Sigmoid colon (tissue), 7 donors: Measurements from ENCODE around the gene DXO. TPM values are rescaled to one million over a fixed set of nuclear protein-coding genes. Genes with fewer than 3 reads are reported as not detected.
"Not testable (repeated sequence)": the region's sequence is repeated elsewhere in the genome, so short reads cannot be mapped to it uniquely, and the experiment has no call there.

ENCODE experiments used
- DNase-seq: peaks from one replicate; pipeline ENCODE4 v3.0.0-alpha.2; 2019
- H3K27ac ChIP-seq, 4 donors: fragments of 200-600 bp; sonication (generic); one replicate each; pipeline ENCODE4 v1.5.1; 2016 to 2019; ENCODE audit warnings: mild to moderate bottlenecking in 1 of 4
- H3K27me3 ChIP-seq, 3 donors: fragments of 200-600 bp; sonication (generic); one replicate each; pipeline ENCODE4 v1.5.1; 2019; ENCODE audit warnings: mild to moderate bottlenecking in 1 of 3
- H3K36me3 ChIP-seq, 4 donors: fragments of 200-600 bp; sonication (generic); one replicate each; pipeline ENCODE4 v1.5.1; 2016 to 2019
- H3K4me1 ChIP-seq, 4 donors: fragments of 200-600 bp; sonication (generic); one replicate each; pipeline ENCODE4 v1.5.1; 2017 to 2019
- H3K4me3 ChIP-seq, 4 donors: fragments of 200-600 bp; sonication (generic); one replicate each; pipeline ENCODE4 v1.5.1; 2017 to 2019; ENCODE audit warnings: mild to moderate bottlenecking in 2 of 4, moderate library complexity in 1 of 4
- H3K9me3 ChIP-seq, 4 donors: fragments of 200-600 bp in 3 of 4; sonication (generic) in 3 of 4; one replicate each; pipeline versions ENCODE4 v1.5.1 to v1.6.1; 2013 to 2019
- EP300 ChIP-seq, 4 donors: sonication (generic); formaldehyde crosslinking; IDR thresholded peaks; one replicate each; pipeline ENCODE4 v1.6.1; 2017; ENCODE audit warnings: antibody characterized with exemption in 4 of 4
- POLR2A ChIP-seq, 2 donors: fragments of 450-650 bp; IDR thresholded peaks; one replicate each; pipeline ENCODE4 v1.6.1; 2016; ENCODE audit warnings: antibody characterized with exemption in 2 of 2, mild to moderate bottlenecking in 2 of 2, moderate library complexity in 2 of 2
- POLR2AphosphoS5 ChIP-seq, 4 donors: sonication (generic); formaldehyde crosslinking; IDR thresholded peaks; one replicate each; pipeline ENCODE4 v1.6.1; 2017; ENCODE audit warnings: antibody characterized with exemption in 4 of 4
- WGBS, 2 donors: extraction: QIAGEN DNeasy Blood & Tissue Kit; methylation state at CpG; one replicate each; pipeline ENCODE4 v1.1.7; 2013; 5-methylcytosine and 5-hydroxymethylcytosine counted together
- intact Hi-C: fragments of 100-400 bp; cut with DNase I; formaldehyde crosslinking; loops from one replicate; pipeline ENCODE4 v1.15.1; 2023
- polyA plus RNA-seq, 3 donors: library from polyadenylated mRNA; stranded (reverse); fragments of 200-250 nt; gene quantifications; one replicate each; pipeline ENCODE4 v1.2.3, GENCODE V29; 2013
- total RNA-seq, 4 donors: library from RNA; depleted of rRNA; stranded (reverse); fragments of >200 nt; gene quantifications; one replicate each; pipeline ENCODE4 v1.1.0, GENCODE V29; 2016
- TF ChIP-seq, protein P1 (sequence below), 4 experiments: fragments of 450-650 bp in 3 of 4; fragments of 200-600 bp in 1 of 4; IDR thresholded peaks; one replicate each; pipeline ENCODE4 v1.5.1; 2016 to 2019; ENCODE audit warnings: antibody characterized with exemption in 4 of 4, mild to moderate bottlenecking in 3 of 4, moderate library complexity in 2 of 4
- donor health status: healthy with polysubstance abuse.
- donor health status: Bipolar disorder and iron deficiency.
- donor health status: healthy.

The DXO gene
- total RNA-seq = 10 to 100 TPM; 11.4 to 22.7 (median 18.3) TPM
- 10 to 100 TPM in 1 of 3 donors, 1 to 10 TPM in 2; 8.4 to 17.3 (median 9.9) TPM for polyA plus RNA-seq

GRCh38 chr6:31971993-31972708 lies at the start of gene DXO:
Gene DXO (minus strand): TSS chr6:31972138. CDS start chr6:31971675, 463 bp downstream.
- peak; percentile 99 for DNase-seq
- H3K4me1 ChIP-seq = peaks cover 0 to 36% (median 29%) of the 10 kb centered on the region in 4 donors
- TF ChIP-seq POLR2A (IDR thresholded peaks at IDR 0.05) = peak in 1 of 2 donors; percentile 35
- peak; percentile 79 to 90 (median 88) for TF ChIP-seq POLR2AphosphoS5 (IDR thresholded peaks at IDR 0.05)
- TF ChIP-seq, protein P1, sequence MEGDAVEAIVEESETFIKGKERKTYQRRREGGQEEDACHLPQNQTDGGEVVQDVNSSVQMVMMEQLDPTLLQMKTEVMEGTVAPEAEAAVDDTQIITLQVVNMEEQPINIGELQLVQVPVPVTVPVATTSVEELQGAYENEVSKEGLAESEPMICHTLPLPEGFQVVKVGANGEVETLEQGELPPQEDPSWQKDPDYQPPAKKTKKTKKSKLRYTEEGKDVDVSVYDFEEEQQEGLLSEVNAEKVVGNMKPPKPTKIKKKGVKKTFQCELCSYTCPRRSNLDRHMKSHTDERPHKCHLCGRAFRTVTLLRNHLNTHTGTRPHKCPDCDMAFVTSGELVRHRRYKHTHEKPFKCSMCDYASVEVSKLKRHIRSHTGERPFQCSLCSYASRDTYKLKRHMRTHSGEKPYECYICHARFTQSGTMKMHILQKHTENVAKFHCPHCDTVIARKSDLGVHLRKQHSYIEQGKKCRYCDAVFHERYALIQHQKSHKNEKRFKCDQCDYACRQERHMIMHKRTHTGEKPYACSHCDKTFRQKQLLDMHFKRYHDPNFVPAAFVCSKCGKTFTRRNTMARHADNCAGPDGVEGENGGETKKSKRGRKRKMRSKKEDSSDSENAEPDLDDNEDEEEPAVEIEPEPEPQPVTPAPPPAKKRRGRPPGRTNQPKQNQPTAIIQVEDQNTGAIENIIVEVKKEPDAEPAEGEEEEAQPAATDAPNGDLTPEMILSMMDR (IDR thresholded peaks at IDR 0.05) = no peak
- TF ChIP-seq EP300 (IDR thresholded peaks at IDR 0.05) = peak in 2 of 4 donors; percentile 47 to 55
- H3K4me3 ChIP-seq = peak within 1 kb of the TSS; percentile 50 to 81 (median 65)
- H3K36me3 ChIP-seq = peaks cover 0 to 37% (median 22%) of the 10 kb centered on the region in 4 donors
- H3K9me3 ChIP-seq = no peaks in the 10 kb centered on the region
- 0% methylated on average over 62 of the region's 62 CpGs for WGBS, 2 donors
- no peaks in the 10 kb centered on the region for H3K27me3 ChIP-seq
- intact Hi-C loops = loop anchor here (1.0 to 10.0 kb wide), 2 partner anchors 13 to 223 kb away; partner anchors contain the start of genes GPSM3, PBX2 and SKIC2
- H3K27ac ChIP-seq = peak within 1 kb of the TSS; percentile 93 to 96 (median 94)

DNA sequence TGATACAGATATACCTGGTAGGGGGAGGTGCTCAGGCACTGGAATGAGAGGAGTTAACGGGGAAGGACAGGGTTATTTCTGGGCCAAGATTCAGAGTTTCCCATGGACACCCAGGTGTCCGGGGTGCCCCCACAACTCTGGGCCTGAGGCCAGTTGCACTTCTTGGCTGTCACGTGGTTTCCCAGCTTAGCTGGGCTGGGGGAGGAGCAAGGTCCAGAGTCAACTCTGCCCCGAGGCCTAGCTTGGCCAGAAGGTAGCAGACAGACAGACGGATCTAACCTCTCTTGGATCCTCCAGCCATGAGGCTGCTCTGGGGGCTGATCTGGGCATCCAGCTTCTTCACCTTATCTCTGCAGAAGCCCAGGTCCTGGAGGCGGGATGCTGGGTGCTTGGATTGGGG lies 42.6 kb upstream of the DXO start, which contains the start of gene C4B:
Gene C4B, plus strand, starts transcription at position 249 of the 400 bp plus-strand sequence. Its CDS starts 51 bp downstream, at position 300.
- H3K4me1 ChIP-seq, intact Hi-C loops, DNase-seq, H3K36me3 ChIP-seq, H3K27me3 ChIP-seq, H3K4me3 ChIP-seq, H3K27ac ChIP-seq, H3K9me3 ChIP-seq: not testable (repeated sequence)
- WGBS, 2 donors = no CpG with 5 or more reads among the region's 6 CpGs

- H3K4me1 ChIP-seq, intact Hi-C loops, H3K36me3 ChIP-seq, H3K27ac ChIP-seq, H3K9me3 ChIP-seq, DNase-seq, H3K27me3 ChIP-seq, H3K4me3 ChIP-seq: not testable (repeated sequence)
- no CpG with 5 or more reads among the region's 5 CpGs for WGBS, 2 donors
Measured at GRCh38 chr6:32013738-32014137, 41.8 kb upstream of the DXO start.

GRCh38 chr6:32012941-32013617 lies 41.1 kb upstream of the DXO start:
- peak; percentile 58 for DNase-seq
- H3K4me1 ChIP-seq, H3K4me3 ChIP-seq, H3K27me3 ChIP-seq, H3K27ac ChIP-seq, H3K36me3 ChIP-seq, H3K9me3 ChIP-seq, intact Hi-C loops: not testable (repeated sequence)
- 85 to 90% methylated on average over 17 of the region's 17 CpGs for whole genome bisulfite sequencing, 2 donors

DNA sequence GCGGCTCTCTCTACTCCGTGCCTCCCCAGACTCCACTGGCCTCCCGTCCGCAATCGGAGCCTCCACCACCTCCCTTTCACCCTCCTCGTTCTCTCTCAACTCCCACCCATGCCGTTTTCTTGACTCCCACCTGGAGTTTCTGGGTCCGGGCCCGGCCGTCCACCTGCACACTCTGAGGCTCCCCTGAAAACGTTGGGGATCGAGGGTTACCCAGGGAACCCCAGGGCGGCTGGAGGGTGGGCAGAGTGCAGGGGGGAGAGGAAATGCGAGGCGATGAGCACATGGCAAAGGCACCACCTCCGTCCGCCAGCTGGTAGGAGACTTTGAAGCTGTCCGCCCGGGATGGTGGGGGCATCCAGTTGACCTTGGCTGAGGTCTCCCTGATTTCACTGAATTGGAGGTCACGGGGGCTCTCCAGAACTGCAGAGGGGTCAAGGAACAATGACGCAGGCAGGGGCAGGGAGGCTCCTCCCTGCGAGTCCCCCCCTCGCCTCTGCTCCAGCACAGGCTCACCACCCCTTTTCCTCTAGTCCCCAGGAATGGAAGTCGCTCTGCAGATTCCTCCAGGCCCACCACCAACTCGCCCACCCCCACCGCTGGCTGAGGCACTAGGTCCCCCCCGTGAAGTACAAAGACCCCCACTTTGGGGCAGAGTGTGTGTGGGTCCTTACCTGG lies 39.1 kb upstream of the DXO start:
- H3K27me3 ChIP-seq, H3K9me3 ChIP-seq, H3K27ac ChIP-seq, H3K4me1 ChIP-seq, H3K36me3 ChIP-seq, intact Hi-C loops, H3K4me3 ChIP-seq: not testable (repeated sequence)
- WGBS, 2 donors = 70 to 80% methylated on average over 17 to 18 of the region's 27 CpGs
- DNase-seq = peak; percentile 39

DNA sequence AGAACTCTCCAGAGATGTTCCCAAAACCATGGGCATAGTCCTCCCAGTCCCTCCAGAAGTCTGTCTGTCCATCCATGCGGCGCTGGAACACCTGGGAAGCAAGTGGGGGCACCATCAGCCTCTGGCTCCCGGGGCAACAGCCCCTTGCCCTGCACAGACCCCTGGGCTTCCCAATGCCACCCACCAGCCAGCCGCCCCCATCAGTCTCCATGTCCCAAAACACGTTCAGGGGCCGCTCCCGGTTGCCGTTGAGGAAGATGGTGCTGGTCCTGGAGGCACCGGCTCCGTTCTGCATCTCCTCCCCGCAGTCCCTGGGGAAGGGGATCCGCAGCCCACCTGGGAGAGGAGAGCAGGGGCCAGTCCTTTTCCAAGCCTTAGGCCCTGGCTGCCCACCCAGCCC lies 37.6 kb upstream of the DXO start:
- 68 to 72% methylated on average over 5 to 11 of the region's 12 CpGs for WGBS, 2 donors
- intact Hi-C loops, H3K27me3 ChIP-seq, H3K27ac ChIP-seq, H3K4me1 ChIP-seq, H3K9me3 ChIP-seq, DNase-seq, H3K36me3 ChIP-seq, H3K4me3 ChIP-seq: not testable (repeated sequence)

- H3K4me3 ChIP-seq, H3K27ac ChIP-seq, DNase-seq, intact Hi-C loops, H3K4me1 ChIP-seq, H3K27me3 ChIP-seq, H3K36me3 ChIP-seq, H3K9me3 ChIP-seq: not testable (repeated sequence)
- WGBS, 2 donors = 46 to 64% methylated on average over 7 of the region's 12 CpGs
Measured at GRCh38 chr6:32008616-32009015, 36.7 kb upstream of the DXO start.

GRCh38 chr6:32008037-32008436 lies 36.1 kb upstream of the DXO start:
- H3K9me3 ChIP-seq, intact Hi-C loops, DNase-seq: not testable (repeated sequence)

GRCh38 chr6:32007086-32007485 lies 35.1 kb upstream of the DXO start:
- H3K4me3 ChIP-seq, intact Hi-C loops, H3K4me1 ChIP-seq, H3K9me3 ChIP-seq, H3K36me3 ChIP-seq, H3K27ac ChIP-seq, H3K27me3 ChIP-seq: not testable (repeated sequence)
- peak; percentile 29 for DNase-seq
- 76 to 84% methylated on average over 12 of the region's 12 CpGs for WGBS, 2 donors

More at GRCh38 chr6:32008037-32008436, 36.1 kb upstream of the DXO start:
- H3K4me3 ChIP-seq, H3K4me1 ChIP-seq, H3K27me3 ChIP-seq, H3K27ac ChIP-seq, H3K36me3 ChIP-seq: not testable (repeated sequence)
- no CpG with 5 or more reads among the region's 24 CpGs for WGBS, 2 donors

DNA sequence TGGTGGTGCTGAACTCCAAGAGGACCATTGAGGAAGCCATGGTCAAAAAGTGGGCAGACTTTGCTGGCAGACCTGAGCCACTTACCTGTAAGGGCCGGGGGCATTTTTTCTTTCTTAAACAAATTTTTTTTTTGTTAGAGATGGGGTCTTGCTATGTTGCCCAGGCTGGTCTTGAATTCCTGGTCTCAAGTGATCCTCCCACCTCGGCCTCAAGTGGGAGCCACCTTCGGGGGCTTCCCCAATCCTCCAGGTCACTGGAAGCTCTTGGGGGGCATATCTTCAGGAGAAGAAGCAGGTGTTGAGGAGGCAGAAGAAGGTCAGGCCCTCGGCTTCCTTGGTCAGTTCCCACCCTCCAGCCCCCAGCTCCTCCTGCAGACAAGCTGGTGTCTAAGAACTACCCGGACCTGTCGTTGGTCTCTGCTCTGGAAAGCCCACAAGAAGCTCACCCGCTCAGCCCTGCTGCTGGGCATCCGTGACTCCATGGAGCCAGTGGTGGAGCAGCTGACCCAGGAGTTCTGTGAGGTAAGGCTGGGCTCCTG lies 34.1 kb upstream of the DXO start:
- 71 to 76% methylated on average over 8 of the region's 8 CpGs for WGBS, 2 donors

DNA sequence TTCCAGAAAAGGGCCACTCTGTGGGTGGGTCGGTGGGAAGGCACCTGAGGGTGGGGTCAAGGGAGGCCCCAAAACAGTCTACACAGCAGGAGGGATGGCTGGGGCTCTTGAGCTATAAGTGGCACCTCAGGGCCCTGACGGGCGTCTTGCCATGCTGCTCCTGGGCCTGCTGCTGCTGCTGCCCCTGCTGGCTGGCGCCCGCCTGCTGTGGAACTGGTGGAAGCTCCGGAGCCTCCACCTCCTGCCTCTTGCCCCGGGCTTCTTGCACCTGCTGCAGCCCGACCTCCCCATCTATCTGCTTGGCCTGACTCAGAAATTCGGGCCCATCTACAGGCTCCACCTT lies 33.6 kb upstream of the DXO start:
- H3K27ac ChIP-seq, H3K36me3 ChIP-seq, H3K4me3 ChIP-seq, H3K27me3 ChIP-seq, H3K9me3 ChIP-seq, H3K4me1 ChIP-seq, DNase-seq, intact Hi-C loops: not testable (repeated sequence)
- 82 to 89% methylated on average over 8 to 9 of the region's 9 CpGs for WGBS, 2 donors

More for the DNA sequence above, 34.1 kb upstream of the DXO start:
- H3K36me3 ChIP-seq, H3K4me1 ChIP-seq, H3K27me3 ChIP-seq, H3K9me3 ChIP-seq, H3K27ac ChIP-seq, intact Hi-C loops, DNase-seq, H3K4me3 ChIP-seq: not testable (repeated sequence)
